ENCODE measurements around the gene ZNHIT3. TPM values are rescaled to one million over a fixed set of nuclear protein-coding genes. Genes with fewer than 3 reads are reported as not detected.

Gene ZNHIT3
- total RNA-seq, 1 experiment from 2014 or later, result 72.1 TPM

- Histone ChIP-seq H4K20me1 (ENCODE audit: insufficient read depth, low read depth, low read length) (no peaks in the 10 kb centered on the region), H3K4me3 (ENCODE audit: low read length) (no peak overlapping the region), H3K4me1 (ENCODE audit: low read length) (no peaks in the 10 kb centered on the region), H3K79me2 (ENCODE audit: low read length) (no peaks in the 10 kb centered on the region), H3K4me2 (ENCODE audit: low read depth, low read length, poor library complexity, severe bottlenecking) (no peak overlapping the region), H3K27ac (ENCODE audit: low read length) (no peak overlapping the region), H3K27me3 (ENCODE audit: low read length) (no peaks in the 10 kb centered on the region), H2AFZ (ENCODE audit: low read length) (no peak overlapping the region), H3K9me2 (replicated peaks; ENCODE audit: insufficient read depth, low read length) (no peaks in the 10 kb centered on the region), H3K9me3 (ENCODE audit: low read length) (no peaks in the 10 kb centered on the region), H3K36me3 (ENCODE audit: insufficient read depth, low read length) (peaks cover 8% of the 10 kb centered on the region; the same call in 1 of the 2 replicates), H3K9ac (ENCODE audit: low read length) (no peak overlapping the region)
- DNase-seq, result no peak
These were observed 24.2 kb downstream of the ZNHIT3 start for GRCh38 chr17:36510636-36511035.

- Histone ChIP-seq H3K4me3 (ENCODE audit: low read length) (no peak overlapping the region), H3K9me3 (ENCODE audit: low read length) (no peaks in the 10 kb centered on the region), H3K4me2 (ENCODE audit: low read depth, low read length, poor library complexity, severe bottlenecking) (no peak overlapping the region), H3K36me3 (ENCODE audit: insufficient read depth, low read length) (peaks cover 8% of the 10 kb centered on the region; the same call in 1 of the 2 replicates), H2AFZ (ENCODE audit: low read length) (no peak overlapping the region), H4K20me1 (ENCODE audit: insufficient read depth, low read depth, low read length) (no peaks in the 10 kb centered on the region), H3K27me3 (ENCODE audit: low read length) (no peaks in the 10 kb centered on the region), H3K27ac (ENCODE audit: low read length) (no peak overlapping the region), H3K4me1 (ENCODE audit: low read length) (no peaks in the 10 kb centered on the region), H3K9ac (ENCODE audit: low read length) (no peak overlapping the region), H3K79me2 (ENCODE audit: low read length) (no peaks in the 10 kb centered on the region), H3K9me2 (replicated peaks; ENCODE audit: insufficient read depth, low read length) (no peaks in the 10 kb centered on the region)
- DNase-seq, result no peak
These were observed 24.7 kb downstream of the ZNHIT3 start for GRCh38 chr17:36511216-36511615.

- no peaks in the 10 kb centered on the region for H3K4me1 ChIP-seq (ENCODE audit: low read length)
- H3K4me2 ChIP-seq (ENCODE audit: low read depth, low read length, poor library complexity, severe bottlenecking), result no peak overlapping the region
- H3K27me3 ChIP-seq (ENCODE audit: low read length), result no peaks in the 10 kb centered on the region
- peaks cover 5% of the 10 kb centered on the region; the same call in 1 of the 2 replicates for H3K36me3 ChIP-seq (ENCODE audit: insufficient read depth, low read length)
- no peak overlapping the region for H3K9ac ChIP-seq (ENCODE audit: low read length)
- no peaks in the 10 kb centered on the region for H3K79me2 ChIP-seq (ENCODE audit: low read length)
- no peaks in the 10 kb centered on the region for H3K9me2 ChIP-seq (replicated peaks; ENCODE audit: insufficient read depth, low read length)
- DNase-seq, result no peak
- no peaks in the 10 kb centered on the region for H3K9me3 ChIP-seq (ENCODE audit: low read length)
- no peak overlapping the region for H2AFZ ChIP-seq (ENCODE audit: low read length)
- no peak overlapping the region for H3K27ac ChIP-seq (ENCODE audit: low read length)
- no peaks in the 10 kb centered on the region for H4K20me1 ChIP-seq (ENCODE audit: insufficient read depth, low read depth, low read length)
- no peak overlapping the region for H3K4me3 ChIP-seq (ENCODE audit: low read length)
These were observed 26.2 kb downstream of the ZNHIT3 start for GRCh38 chr17:36512641-36513040.

- Histone ChIP-seq H3K9me3 (ENCODE audit: low read length) (no peaks in the 10 kb centered on the region), H3K36me3 (ENCODE audit: insufficient read depth, low read length) (peaks cover 11% of the 10 kb centered on the region; the same call in 1 of the 2 replicates), H3K4me2 (ENCODE audit: low read depth, low read length, poor library complexity, severe bottlenecking) (no peak overlapping the region), H4K20me1 (ENCODE audit: insufficient read depth, low read depth, low read length) (no peaks in the 10 kb centered on the region), H3K4me3 (ENCODE audit: low read length) (no peak overlapping the region), H3K4me1 (ENCODE audit: low read length) (no peaks in the 10 kb centered on the region), H3K79me2 (ENCODE audit: low read length) (no peaks in the 10 kb centered on the region), H2AFZ (ENCODE audit: low read length) (no peak overlapping the region), H3K9me2 (replicated peaks; ENCODE audit: insufficient read depth, low read length) (no peaks in the 10 kb centered on the region), H3K27me3 (ENCODE audit: low read length) (no peaks in the 10 kb centered on the region), H3K27ac (ENCODE audit: low read length) (no peak overlapping the region), H3K9ac (ENCODE audit: low read length) (no peak overlapping the region)
- no peak for DNase-seq
These were observed 28.4 kb downstream of the ZNHIT3 start for GRCh38 chr17:36514856-36515255.

GRCh38 chr17:36515837-36516236 is 29.4 kb downstream of the ZNHIT3 start:
- no peak overlapping the region for H2AFZ ChIP-seq (ENCODE audit: low read length)
- DNase-seq, result no peak
- no peak overlapping the region for H3K27ac ChIP-seq (ENCODE audit: low read length)
- H3K36me3 ChIP-seq (ENCODE audit: insufficient read depth, low read length), result peaks cover 16% of the 10 kb centered on the region; the same call in 1 of the 2 replicates
- no peaks in the 10 kb centered on the region for H3K27me3 ChIP-seq (ENCODE audit: low read length)
- H3K9me3 ChIP-seq (ENCODE audit: low read length), result no peaks in the 10 kb centered on the region
- no peaks in the 10 kb centered on the region for H3K9me2 ChIP-seq (replicated peaks; ENCODE audit: insufficient read depth, low read length)
- H4K20me1 ChIP-seq (ENCODE audit: insufficient read depth, low read depth, low read length), result no peaks in the 10 kb centered on the region
- H3K79me2 ChIP-seq (ENCODE audit: low read length), result no peaks in the 10 kb centered on the region
- H3K4me2 ChIP-seq (ENCODE audit: low read depth, low read length, poor library complexity, severe bottlenecking), result no peak overlapping the region
- H3K4me3 ChIP-seq (ENCODE audit: low read length), result no peak overlapping the region
- H3K9ac ChIP-seq (ENCODE audit: low read length), result no peak overlapping the region
- no peaks in the 10 kb centered on the region for H3K4me1 ChIP-seq (ENCODE audit: low read length)

GRCh38 chr17:36523113-36523512 is 36.6 kb downstream of the ZNHIT3 start:
- Histone ChIP-seq H3K9ac (ENCODE audit: low read length) (no peak overlapping the region), H3K9me2 (replicated peaks; ENCODE audit: insufficient read depth, low read length) (no peaks in the 10 kb centered on the region), H2AFZ (ENCODE audit: low read length) (no peak overlapping the region), H3K27ac (ENCODE audit: low read length) (no peak overlapping the region), H3K79me2 (ENCODE audit: low read length) (peaks cover 4% of the 10 kb centered on the region; the same call in 1 of the 2 replicates), H3K9me3 (ENCODE audit: low read length) (no peaks in the 10 kb centered on the region), H3K4me1 (ENCODE audit: low read length) (no peaks in the 10 kb centered on the region), H3K4me2 (ENCODE audit: low read depth, low read length, poor library complexity, severe bottlenecking) (no peak overlapping the region), H3K27me3 (ENCODE audit: low read length) (no peaks in the 10 kb centered on the region), H3K36me3 (ENCODE audit: insufficient read depth, low read length) (peaks cover 54% of the 10 kb centered on the region), H4K20me1 (ENCODE audit: insufficient read depth, low read depth, low read length) (no peaks in the 10 kb centered on the region), H3K4me3 (ENCODE audit: low read length) (no peak overlapping the region)
- DNase-seq, result no peak

- Histone ChIP-seq H3K79me2 (ENCODE audit: low read length) (peaks cover 4% of the 10 kb centered on the region; the same call in 1 of the 2 replicates), H3K36me3 (ENCODE audit: insufficient read depth, low read length) (peaks cover 48% of the 10 kb centered on the region), H3K4me2 (ENCODE audit: low read depth, low read length, poor library complexity, severe bottlenecking) (no peak overlapping the region), H3K4me1 (ENCODE audit: low read length) (no peaks in the 10 kb centered on the region), H3K27me3 (ENCODE audit: low read length) (no peaks in the 10 kb centered on the region), H3K9me2 (replicated peaks; ENCODE audit: insufficient read depth, low read length) (no peaks in the 10 kb centered on the region), H4K20me1 (ENCODE audit: insufficient read depth, low read depth, low read length) (no peaks in the 10 kb centered on the region), H3K9ac (ENCODE audit: low read length) (no peak overlapping the region), H3K4me3 (ENCODE audit: low read length) (no peak overlapping the region), H2AFZ (ENCODE audit: low read length) (no peak overlapping the region), H3K27ac (ENCODE audit: low read length) (no peak overlapping the region), H3K9me3 (ENCODE audit: low read length) (no peaks in the 10 kb centered on the region)
- DNase-seq, result no peak
These were observed 38.0 kb downstream of the ZNHIT3 start for GRCh38 chr17:36524428-36524876.

- DNase-seq, result no peak
- no peak overlapping the region for H3K9ac ChIP-seq (ENCODE audit: low read length)
- no peak overlapping the region for H3K4me3 ChIP-seq (ENCODE audit: low read length)
- no peak overlapping the region for H3K27ac ChIP-seq (ENCODE audit: low read length)
- no peaks in the 10 kb centered on the region for H3K9me2 ChIP-seq (replicated peaks; ENCODE audit: insufficient read depth, low read length)
- H2AFZ ChIP-seq (ENCODE audit: low read length), result no peak overlapping the region
- H3K4me2 ChIP-seq (ENCODE audit: low read depth, low read length, poor library complexity, severe bottlenecking), result no peak overlapping the region
- no peaks in the 10 kb centered on the region for H3K4me1 ChIP-seq (ENCODE audit: low read length)
- peaks cover 48% of the 10 kb centered on the region for H3K36me3 ChIP-seq (ENCODE audit: insufficient read depth, low read length)
- H3K79me2 ChIP-seq (ENCODE audit: low read length), result peaks cover 4% of the 10 kb centered on the region; the same call in 1 of the 2 replicates
- H3K27me3 ChIP-seq (ENCODE audit: low read length), result no peaks in the 10 kb centered on the region
- H4K20me1 ChIP-seq (ENCODE audit: insufficient read depth, low read depth, low read length), result no peaks in the 10 kb centered on the region
- H3K9me3 ChIP-seq (ENCODE audit: low read length), result no peaks in the 10 kb centered on the region
These were observed 38.6 kb downstream of the ZNHIT3 start for GRCh38 chr17:36525113-36525512.

Measured in Karpas-422 (cell line).